HCT116 (cell line): Measurements from ENCODE around the gene KCTD1. TPM values are rescaled to one million over a fixed set of nuclear protein-coding genes. Genes with fewer than 3 reads are reported as not detected.

Source experiments
- ATAC-seq: fragments of 200-7000 bp; cut with Tn5 transposase; 2 replicates; pipeline ENCODE4 v1.9.1; 2020; ENCODE audit warnings: mild to moderate bottlenecking, moderate library complexity
- BruUV-seq: library from RNA; stranded (reverse); fragments of 400-500 nt; replicated peaks from 2 replicates; lab custom pipeline; 2021; lab: Mats Ljungman, UMichigan
- CTCF ChIA-PET: fragments of 300-600 bp; sonication (Branson Sonifier 250); formaldehyde crosslinking; loops from one replicate; lab custom pipeline; 2021; ENCODE audit warnings: antibody characterized with exemption; lab: Charles Lee
- POLR2A ChIA-PET: fragments of 300-600, 350-600 bp; sonication (Branson Sonifier 250); formaldehyde crosslinking; loops from one replicate; lab custom pipeline; 2021; ENCODE audit warnings: antibody characterized with exemption; lab: Charles Lee
- RAD21 ChIA-PET, 2 experiments: fragments of 300-600 bp; sonication (Branson Sonifier 250); formaldehyde crosslinking; loops; one replicate each; lab custom pipeline; 2023; ENCODE audit warnings: low total read pairs in 2 of 2; ENCODE audit not compliant: uncharacterized antibody in 2 of 2, unreplicated experiment in 2 of 2, low non-redundant PET in 1 of 2; lab: Charles Lee
- DNase-seq: peaks from one replicate; pipeline ENCODE4 v3.0.0-alpha.2; 2010; ENCODE audit warnings: low read depth, low spot score
- H2AFZ ChIP-seq: fragments of 200-600 bp; shearing (Covaris generic), sonication (generic); 2 replicates; pipeline ENCODE4 v1.6.1; 2017; ENCODE audit warnings: low read depth, mixed run types, mixed read lengths, antibody characterized with exemption, low read length; ENCODE audit not compliant: poor library complexity, severe bottlenecking
- H3K27ac ChIP-seq: 2 replicates; pipeline ENCODE4 v1.5.1; 2012; ENCODE audit warnings: low read depth, low read length
- H3K27me3 ChIP-seq: fragments of 200-600 bp; sonication (generic); 2 replicates; pipeline ENCODE4 v1.6.1; 2016; ENCODE audit warnings: mixed run types, low read length, mixed read lengths; ENCODE audit not compliant: insufficient read depth
- H3K36me3 ChIP-seq, 2 experiments: fragments of 200-500 bp in 1 of 2; fragments of 200-600 bp in 1 of 2; sonication (Bioruptor generic) in 1 of 2; sonication (generic) in 1 of 2; 2 replicates each; pipeline versions ENCODE4 v1.5.1 to v1.6.1; 2014 to 2016; ENCODE audit warnings: low read length in 2 of 2, inconsistent platforms in 1 of 2, mixed read lengths in 1 of 2, mixed run types in 1 of 2; ENCODE audit not compliant: insufficient read depth in 2 of 2, control insufficient read depth in 1 of 2
- H3K4me1 ChIP-seq, 2 experiments: fragments of 200-600 bp in 1 of 2; sonication (generic) in 1 of 2; 2 replicates each; pipeline versions ENCODE4 v1.5.1 to v1.6.1; 2012 to 2017; ENCODE audit warnings: low read length in 2 of 2, inconsistent platforms in 1 of 2, mild to moderate bottlenecking in 1 of 2, mixed read lengths in 1 of 2, mixed run types in 1 of 2, moderate library complexity in 1 of 2; ENCODE audit not compliant: insufficient read depth in 2 of 2, control insufficient read depth in 1 of 2
- H3K4me2 ChIP-seq: fragments of 200-600 bp; sonication (generic); 2 replicates; pipeline ENCODE4 v1.6.1; 2017; ENCODE audit warnings: mixed run types, low read length, mixed read lengths
- H3K4me3 ChIP-seq, 2 experiments: fragments of 200-600 bp in 1 of 2; sonication (generic) in 1 of 2; replicated peaks in 1 of 2; 2 replicates each; pipeline ENCODE4 v1.5.1; 2011 to 2016; ENCODE audit warnings: low read length in 2 of 2, control low read depth in 1 of 2, low read depth in 1 of 2, mild to moderate bottlenecking in 1 of 2, mixed read lengths in 1 of 2, mixed run types in 1 of 2
- H3K79me2 ChIP-seq: fragments of 200-600 bp; sonication (generic); 2 replicates; pipeline ENCODE4 v1.6.1; 2017; ENCODE audit warnings: mild to moderate bottlenecking, mixed run types, low read length, moderate library complexity, mixed read lengths; ENCODE audit not compliant: insufficient read depth
- H3K9ac ChIP-seq: fragments of 200-600 bp; sonication (generic); 2 replicates; pipeline ENCODE4 v1.6.1; 2016; ENCODE audit warnings: low read length, mixed read lengths
- H3K9me2 ChIP-seq: fragments of 200-600 bp; sonication (generic), shearing (Covaris generic); 2 replicates; pipeline ENCODE4 v1.6.1; 2017; ENCODE audit warnings: mixed run types, mild to moderate bottlenecking, moderate library complexity; ENCODE audit not compliant: insufficient read depth
- H3K9me3 ChIP-seq, 2 experiments: fragments of 200-500 bp in 1 of 2; fragments of 200-600 bp in 1 of 2; sonication (Bioruptor generic) in 1 of 2; sonication (generic) in 1 of 2; 2 replicates each; pipeline ENCODE4 v1.6.1; 2014 to 2017; ENCODE audit warnings: low read length in 2 of 2, mixed read lengths in 2 of 2, inconsistent platforms in 1 of 2, low read depth in 1 of 2, mild to moderate bottlenecking in 1 of 2, mixed run types in 1 of 2, moderate library complexity in 1 of 2; ENCODE audit not compliant: control insufficient read depth in 1 of 2, insufficient read depth in 1 of 2
- H4K20me1 ChIP-seq: fragments of 200-600 bp; sonication (generic), shearing (Covaris generic); 2 replicates; pipeline ENCODE4 v1.6.1; 2017; ENCODE audit warnings: mixed run types, mild to moderate bottlenecking, moderate library complexity; ENCODE audit not compliant: insufficient read depth
- CBX3 ChIP-seq: IDR thresholded peaks from 2 replicates; pipeline ENCODE4 v1.6.1; 2012; ENCODE audit warnings: low read depth
- CEBPB ChIP-seq: IDR thresholded peaks from 2 replicates; pipeline ENCODE4 v1.6.1; 2012; ENCODE audit warnings: low read depth
- EGR1 ChIP-seq: IDR thresholded peaks from 2 replicates; pipeline ENCODE4 v1.6.1; 2012; ENCODE audit warnings: low read depth
- ELF1 ChIP-seq: IDR thresholded peaks from 2 replicates; pipeline ENCODE4 v1.6.1; 2012; ENCODE audit warnings: low read depth, borderline replicate concordance
- EZH2 ChIP-seq: fragments of 200-600 bp; sonication (generic); IDR thresholded peaks from 2 replicates; pipeline ENCODE4 v1.6.1; 2017; ENCODE audit warnings: antibody characterized with exemption, mixed run types
- EZH2phosphoT487 ChIP-seq: fragments of 200-600 bp; IDR thresholded peaks from 2 replicates; pipeline ENCODE4 v1.6.1; 2018; ENCODE audit warnings: antibody characterized with exemption, borderline replicate concordance
- JUND ChIP-seq: IDR thresholded peaks from 2 replicates; pipeline ENCODE4 v1.6.1; 2012
- POLR2A ChIP-seq: IDR thresholded peaks from 2 replicates; pipeline ENCODE4 v1.7.0; 2011; ENCODE audit warnings: borderline replicate concordance; ENCODE audit not compliant: insufficient read depth, insufficient read length; ENCODE audit errors: extremely low read depth
- POLR2AphosphoS5 ChIP-seq: IDR thresholded peaks from 2 replicates; pipeline ENCODE4 v1.6.1; 2011; ENCODE audit warnings: mild to moderate bottlenecking, low read depth, low read length, moderate library complexity
- RAD21 ChIP-seq: IDR thresholded peaks from 2 replicates; pipeline ENCODE4 v1.6.1; 2012; ENCODE audit warnings: low read depth, mild to moderate bottlenecking
- SIN3A ChIP-seq: IDR thresholded peaks from 2 replicates; pipeline ENCODE4 v1.6.1; 2012; ENCODE audit warnings: low read depth
- SP1 ChIP-seq: IDR thresholded peaks from 2 replicates; pipeline ENCODE4 v1.6.1; 2012; ENCODE audit warnings: low read depth
- TCF7L2 ChIP-seq: IDR thresholded peaks from 2 replicates; pipeline ENCODE4 v1.7.0; 2011; ENCODE audit warnings: borderline replicate concordance, inconsistent platforms; ENCODE audit not compliant: insufficient read depth, insufficient read length; ENCODE audit errors: extremely low read depth
- YY1 ChIP-seq: IDR thresholded peaks from 2 replicates; pipeline ENCODE4 v1.6.1; 2011; ENCODE audit warnings: low read length, low read depth, moderate library complexity, mild to moderate bottlenecking; ENCODE audit not compliant: insufficient replicate concordance; ENCODE audit errors: extremely low read depth
- ZFX ChIP-seq: fragments of 450-650 bp; IDR thresholded peaks from 2 replicates; pipeline ENCODE4 v1.6.1; 2017
- ZNF274 ChIP-seq: fragments of 200-500 bp; sonication (Bioruptor generic); IDR thresholded peaks from 2 replicates; pipeline ENCODE4 v1.6.1; 2014; ENCODE audit warnings: mild to moderate bottlenecking, low read depth, low read length, inconsistent platforms
- intact Hi-C: fragments of 100-400 bp; cut with micrococcal nuclease; formaldehyde crosslinking; loops from 2 replicates; pipeline ENCODE4 v1.10.0; 2022
- total RNA-seq: library from RNA; stranded (reverse); gene quantifications from one replicate; pipeline ENCODE4 v1.2.1, GENCODE V29; 2021; ENCODE audit not compliant: unreplicated experiment
- TF ChIP-seq, protein P1 (sequence below): IDR thresholded peaks from 2 replicates; pipeline ENCODE4 v1.6.1; 2012
- TF ChIP-seq, protein P2 (sequence below): IDR thresholded peaks from 2 replicates; pipeline ENCODE4 v1.6.1; 2012; ENCODE audit warnings: low read depth
- TF ChIP-seq, protein P3 (sequence below): IDR thresholded peaks from 2 replicates; pipeline ENCODE4 v1.6.1; 2011; ENCODE audit warnings: mild to moderate bottlenecking, low read length, moderate library complexity; ENCODE audit not compliant: insufficient replicate concordance; ENCODE audit errors: extremely low read depth
- TF ChIP-seq, protein P4 (sequence below), 3 experiments: fragments of 200-600 bp in 1 of 3; sonication (generic) in 1 of 3; IDR thresholded peaks in 2 of 3; conservative IDR thresholded peaks in 1 of 3; 2 replicates each; pipeline ENCODE4 v1.5.1; 2012 to 2017; ENCODE audit warnings: low read depth in 2 of 3, low read length in 2 of 3, antibody characterized with exemption in 1 of 3, borderline replicate concordance in 1 of 3, control low read depth in 1 of 3, mild to moderate bottlenecking in 1 of 3, mixed read lengths in 1 of 3, mixed run types in 1 of 3, moderate library complexity in 1 of 3; ENCODE audit not compliant: insufficient read depth in 1 of 3

The KCTD1 gene
- total RNA-seq, 1 experiment from 2014 or later: 16.8 TPM

DNA sequence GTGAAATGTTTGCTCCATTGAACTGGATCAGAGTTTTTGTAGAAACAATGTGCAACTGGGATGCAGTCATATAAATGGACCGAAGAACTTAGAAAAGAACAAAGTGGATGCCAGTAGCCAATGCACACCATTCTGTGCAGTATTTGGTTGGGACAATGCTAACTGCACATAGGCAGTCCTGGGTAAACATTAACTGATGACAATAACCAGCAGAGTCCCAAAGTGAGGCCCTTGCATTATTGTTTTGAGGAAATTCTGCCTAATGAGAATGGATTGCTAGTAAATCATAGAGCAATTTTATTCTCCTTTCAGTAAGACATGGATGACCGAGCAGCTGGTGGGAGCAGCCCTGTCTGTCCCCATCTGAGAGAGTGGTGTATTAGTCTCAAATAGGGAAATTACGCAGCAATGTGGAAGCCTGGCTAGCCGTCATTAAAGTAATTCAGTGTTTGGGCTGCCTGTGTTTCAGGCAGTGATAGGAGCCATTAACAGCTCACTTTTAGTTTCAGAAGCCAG, 94.9 kb downstream of the KCTD1 start:
- no peak overlapping the region for H3K4me2 ChIP-seq
- H3K9me3 ChIP-seq: no peaks in the 10 kb centered on the region
- DNase-seq (no peak), ATAC-seq (no peak)
- no peaks in the 10 kb centered on the region for H4K20me1 ChIP-seq
- H2AFZ ChIP-seq: no peak overlapping the region
- CTCF ChIA-PET: no interaction called here
- H3K4me3 ChIP-seq: no peak overlapping the region
- BruUV-seq: no TSS peak
- peaks cover 0 to 3% of the 10 kb centered on the region in 2 experiments; a peak in 1 of 4 replicates for H3K4me1 ChIP-seq
- RAD21 ChIA-PET: no interaction called here
- no peak overlapping the region for H3K9ac ChIP-seq
- H3K36me3 ChIP-seq: no peaks in the 10 kb centered on the region
- intact Hi-C loops: no loop called here
- TF ChIP-seq POLR2AphosphoS5: no peak
- TF ChIP-seq EZH2phosphoT487: no peak
- TF ChIP-seq, protein P1, sequence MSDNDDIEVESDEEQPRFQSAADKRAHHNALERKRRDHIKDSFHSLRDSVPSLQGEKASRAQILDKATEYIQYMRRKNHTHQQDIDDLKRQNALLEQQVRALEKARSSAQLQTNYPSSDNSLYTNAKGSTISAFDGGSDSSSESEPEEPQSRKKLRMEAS: no peak
- no peak for TF ChIP-seq RAD21
- no peak for TF ChIP-seq ZFX
- no peak for TF ChIP-seq ZNF274
- TF ChIP-seq YY1: no peak
- TF ChIP-seq TCF7L2: no peak
- no peak for TF ChIP-seq SP1
- no peak for TF ChIP-seq CBX3
- no peak for TF ChIP-seq EZH2
- no peak for TF ChIP-seq EGR1
- TF ChIP-seq, protein P2, sequence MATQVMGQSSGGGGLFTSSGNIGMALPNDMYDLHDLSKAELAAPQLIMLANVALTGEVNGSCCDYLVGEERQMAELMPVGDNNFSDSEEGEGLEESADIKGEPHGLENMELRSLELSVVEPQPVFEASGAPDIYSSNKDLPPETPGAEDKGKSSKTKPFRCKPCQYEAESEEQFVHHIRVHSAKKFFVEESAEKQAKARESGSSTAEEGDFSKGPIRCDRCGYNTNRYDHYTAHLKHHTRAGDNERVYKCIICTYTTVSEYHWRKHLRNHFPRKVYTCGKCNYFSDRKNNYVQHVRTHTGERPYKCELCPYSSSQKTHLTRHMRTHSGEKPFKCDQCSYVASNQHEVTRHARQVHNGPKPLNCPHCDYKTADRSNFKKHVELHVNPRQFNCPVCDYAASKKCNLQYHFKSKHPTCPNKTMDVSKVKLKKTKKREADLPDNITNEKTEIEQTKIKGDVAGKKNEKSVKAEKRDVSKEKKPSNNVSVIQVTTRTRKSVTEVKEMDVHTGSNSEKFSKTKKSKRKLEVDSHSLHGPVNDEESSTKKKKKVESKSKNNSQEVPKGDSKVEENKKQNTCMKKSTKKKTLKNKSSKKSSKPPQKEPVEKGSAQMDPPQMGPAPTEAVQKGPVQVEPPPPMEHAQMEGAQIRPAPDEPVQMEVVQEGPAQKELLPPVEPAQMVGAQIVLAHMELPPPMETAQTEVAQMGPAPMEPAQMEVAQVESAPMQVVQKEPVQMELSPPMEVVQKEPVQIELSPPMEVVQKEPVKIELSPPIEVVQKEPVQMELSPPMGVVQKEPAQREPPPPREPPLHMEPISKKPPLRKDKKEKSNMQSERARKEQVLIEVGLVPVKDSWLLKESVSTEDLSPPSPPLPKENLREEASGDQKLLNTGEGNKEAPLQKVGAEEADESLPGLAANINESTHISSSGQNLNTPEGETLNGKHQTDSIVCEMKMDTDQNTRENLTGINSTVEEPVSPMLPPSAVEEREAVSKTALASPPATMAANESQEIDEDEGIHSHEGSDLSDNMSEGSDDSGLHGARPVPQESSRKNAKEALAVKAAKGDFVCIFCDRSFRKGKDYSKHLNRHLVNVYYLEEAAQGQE: no peak
- TF ChIP-seq, protein P3, sequence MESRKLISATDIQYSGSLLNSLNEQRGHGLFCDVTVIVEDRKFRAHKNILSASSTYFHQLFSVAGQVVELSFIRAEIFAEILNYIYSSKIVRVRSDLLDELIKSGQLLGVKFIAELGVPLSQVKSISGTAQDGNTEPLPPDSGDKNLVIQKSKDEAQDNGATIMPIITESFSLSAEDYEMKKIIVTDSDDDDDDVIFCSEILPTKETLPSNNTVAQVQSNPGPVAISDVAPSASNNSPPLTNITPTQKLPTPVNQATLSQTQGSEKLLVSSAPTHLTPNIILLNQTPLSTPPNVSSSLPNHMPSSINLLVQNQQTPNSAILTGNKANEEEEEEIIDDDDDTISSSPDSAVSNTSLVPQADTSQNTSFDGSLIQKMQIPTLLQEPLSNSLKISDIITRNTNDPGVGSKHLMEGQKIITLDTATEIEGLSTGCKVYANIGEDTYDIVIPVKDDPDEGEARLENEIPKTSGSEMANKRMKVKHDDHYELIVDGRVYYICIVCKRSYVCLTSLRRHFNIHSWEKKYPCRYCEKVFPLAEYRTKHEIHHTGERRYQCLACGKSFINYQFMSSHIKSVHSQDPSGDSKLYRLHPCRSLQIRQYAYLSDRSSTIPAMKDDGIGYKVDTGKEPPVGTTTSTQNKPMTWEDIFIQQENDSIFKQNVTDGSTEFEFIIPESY: no peak
- TF ChIP-seq, protein P4, sequence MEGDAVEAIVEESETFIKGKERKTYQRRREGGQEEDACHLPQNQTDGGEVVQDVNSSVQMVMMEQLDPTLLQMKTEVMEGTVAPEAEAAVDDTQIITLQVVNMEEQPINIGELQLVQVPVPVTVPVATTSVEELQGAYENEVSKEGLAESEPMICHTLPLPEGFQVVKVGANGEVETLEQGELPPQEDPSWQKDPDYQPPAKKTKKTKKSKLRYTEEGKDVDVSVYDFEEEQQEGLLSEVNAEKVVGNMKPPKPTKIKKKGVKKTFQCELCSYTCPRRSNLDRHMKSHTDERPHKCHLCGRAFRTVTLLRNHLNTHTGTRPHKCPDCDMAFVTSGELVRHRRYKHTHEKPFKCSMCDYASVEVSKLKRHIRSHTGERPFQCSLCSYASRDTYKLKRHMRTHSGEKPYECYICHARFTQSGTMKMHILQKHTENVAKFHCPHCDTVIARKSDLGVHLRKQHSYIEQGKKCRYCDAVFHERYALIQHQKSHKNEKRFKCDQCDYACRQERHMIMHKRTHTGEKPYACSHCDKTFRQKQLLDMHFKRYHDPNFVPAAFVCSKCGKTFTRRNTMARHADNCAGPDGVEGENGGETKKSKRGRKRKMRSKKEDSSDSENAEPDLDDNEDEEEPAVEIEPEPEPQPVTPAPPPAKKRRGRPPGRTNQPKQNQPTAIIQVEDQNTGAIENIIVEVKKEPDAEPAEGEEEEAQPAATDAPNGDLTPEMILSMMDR (IDR thresholded peaks at IDR 0.05 in 2 of 3, conservative IDR thresholded peaks at IDR 0.05 in 1 of 3; ENCODE audit: borderline replicate concordance in 1 of 3, insufficient read depth in 1 of 3, low read depth in 2 of 3, low read length in 2 of 3): no peak
- TF ChIP-seq JUND: no peak
- no peak for TF ChIP-seq CEBPB
- TF ChIP-seq POLR2A: no peak
- no peak for TF ChIP-seq SIN3A
- no peak for TF ChIP-seq ELF1
- no peaks in the 10 kb centered on the region for H3K27me3 ChIP-seq
- POLR2A ChIA-PET: no interaction called here
- no peaks in the 10 kb centered on the region for H3K79me2 ChIP-seq
- H3K9me2 ChIP-seq: no peaks in the 10 kb centered on the region
- H3K27ac ChIP-seq: no peak overlapping the region
